ENCODE measurements around the gene ANGPTL4.

Gene ANGPTL4

GRCh38 chr19:8421484-8422461 lies 57.8 kb downstream of the ANGPTL4 start:
- DNase-seq, result no peak

DNA sequence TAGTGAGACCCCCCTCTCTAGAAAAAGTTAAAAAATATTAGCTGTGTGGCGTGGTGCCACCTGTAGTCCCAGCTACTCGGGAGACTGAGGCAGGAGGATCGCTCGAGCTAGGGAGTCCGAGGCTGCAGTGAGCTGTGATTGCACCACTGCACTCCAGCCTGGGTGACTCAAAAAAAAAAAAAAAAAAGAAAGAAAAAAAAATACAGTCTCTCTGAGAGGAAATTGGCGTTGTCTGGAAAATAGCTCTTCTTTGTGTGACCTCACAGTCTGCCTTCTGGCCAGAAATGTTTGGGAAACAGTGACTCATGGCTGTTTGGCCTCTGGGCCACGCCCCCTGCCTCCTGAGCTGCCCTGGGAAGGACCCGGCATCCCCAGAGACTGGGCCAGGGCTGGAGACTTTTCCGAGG lies 59.9 kb downstream of the ANGPTL4 start:
- no peak for DNase-seq
